IPS-20b (cell line): ENCODE results near the gene SLC37A1.

ENCODE experiments used
- H3K27ac ChIP-seq: one replicate; pipeline ENCODE4 v1.5.1; 2013; ENCODE audit warnings: low read length
- H3K27me3 ChIP-seq: 2 replicates; pipeline ENCODE4 v1.6.1; 2013; ENCODE audit warnings: mild to moderate bottlenecking, low read length, inconsistent platforms; ENCODE audit not compliant: insufficient read depth
- H3K36me3 ChIP-seq: 2 replicates; pipeline ENCODE4 v1.6.1; 2013; ENCODE audit warnings: low read depth, mild to moderate bottlenecking, inconsistent platforms, low read length, moderate library complexity; ENCODE audit not compliant: insufficient read depth
- H3K4me1 ChIP-seq: 2 replicates; pipeline ENCODE4 v1.6.1; 2013; ENCODE audit warnings: mild to moderate bottlenecking, control low read depth, inconsistent platforms, low read length, moderate library complexity; ENCODE audit not compliant: insufficient read depth
- H3K4me3 ChIP-seq: 2 replicates; pipeline ENCODE4 v1.5.1; 2013; ENCODE audit warnings: mild to moderate bottlenecking, low read length, inconsistent platforms
- H3K9ac ChIP-seq: 2 replicates; pipeline ENCODE4 v1.6.1; 2013; ENCODE audit warnings: low read depth, mild to moderate bottlenecking, inconsistent platforms, low read length, moderate library complexity
- H3K9me3 ChIP-seq: 2 replicates; pipeline ENCODE4 v1.6.1; 2013; ENCODE audit warnings: mild to moderate bottlenecking, low read depth, low read length, inconsistent platforms; ENCODE audit not compliant: insufficient read depth

Gene SLC37A1

DNA sequence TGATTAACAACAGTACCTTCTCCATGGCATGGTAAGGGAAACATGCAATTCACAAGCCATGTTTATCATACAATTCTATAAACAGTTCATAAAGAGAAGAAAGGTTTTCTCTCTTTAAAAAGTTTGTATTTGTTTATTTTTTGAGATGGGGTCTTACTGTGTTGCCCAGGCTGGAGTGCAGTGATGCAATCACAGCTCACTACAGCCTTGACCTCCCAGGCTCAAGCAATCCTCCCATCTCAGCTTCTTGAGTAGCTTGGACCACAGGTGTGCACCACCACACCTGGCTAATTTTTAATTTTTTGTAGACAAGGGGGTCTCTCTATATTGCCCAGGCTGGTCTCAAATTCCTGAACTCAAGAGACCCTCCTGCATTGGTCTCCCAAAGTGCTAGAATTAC, 28.0 kb downstream of the SLC37A1 start:
- H3K36me3 ChIP-seq: peaks cover 31% of the 10 kb centered on the region; the same call in 1 of the 2 replicates
- H3K27me3 ChIP-seq: no peaks in the 10 kb centered on the region
- H3K4me3 ChIP-seq: no peak overlapping the region
- H3K27ac ChIP-seq: no peak overlapping the region
- H3K9me3 ChIP-seq: no peaks in the 10 kb centered on the region
- H3K9ac ChIP-seq: no peak overlapping the region
- H3K4me1 ChIP-seq: no peaks in the 10 kb centered on the region

DNA sequence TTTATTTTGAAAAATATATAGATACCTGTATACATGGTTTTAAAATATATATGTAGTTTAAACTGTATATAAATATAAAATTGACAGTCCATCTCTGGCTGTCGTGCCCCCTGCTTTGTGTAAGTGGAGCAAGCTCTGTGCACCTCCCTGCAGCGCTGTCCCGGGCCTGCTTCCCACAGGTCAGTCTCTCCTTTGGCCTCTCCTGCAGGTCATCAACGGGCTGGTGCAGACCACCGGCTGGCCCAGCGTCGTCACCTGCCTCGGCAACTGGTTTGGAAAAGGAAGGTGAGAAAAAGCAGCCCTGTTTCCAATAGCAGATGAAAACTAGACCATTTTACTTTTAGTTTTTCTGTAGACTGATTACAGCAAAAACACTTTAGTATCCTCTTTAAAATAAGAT, 28.5 kb downstream of the SLC37A1 start:
- Histone ChIP-seq H3K27me3 (no peaks in the 10 kb centered on the region), H3K9me3 (no peaks in the 10 kb centered on the region), H3K27ac (no peak overlapping the region), H3K9ac (no peak overlapping the region), H3K36me3 (peaks cover 35% of the 10 kb centered on the region), H3K4me3 (no peak overlapping the region), H3K4me1 (no peaks in the 10 kb centered on the region)

DNA sequence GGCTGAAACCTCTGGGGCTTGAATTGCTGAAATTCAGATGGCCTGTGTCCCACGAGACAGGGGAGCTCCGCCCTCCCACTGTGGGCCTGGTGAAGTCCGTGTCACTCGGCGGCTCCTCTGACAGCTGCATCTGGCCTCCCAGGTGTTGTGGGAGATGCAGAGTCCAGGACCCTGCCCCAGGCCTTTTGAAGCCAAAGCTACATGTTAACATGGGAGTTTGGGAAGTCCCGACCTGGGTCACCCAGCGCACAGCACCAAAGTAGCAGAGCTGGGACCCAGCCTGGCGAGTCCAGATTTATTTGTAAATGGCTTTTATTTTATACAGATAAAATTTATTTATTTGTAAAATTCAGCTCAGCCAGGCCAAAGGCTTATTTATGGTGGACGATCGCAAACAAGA, 28.9 kb downstream of the SLC37A1 start:
- no peaks in the 10 kb centered on the region for H3K9me3 ChIP-seq
- no peaks in the 10 kb centered on the region for H3K4me1 ChIP-seq
- H3K36me3 ChIP-seq: peaks cover 36% of the 10 kb centered on the region
- H3K27me3 ChIP-seq: no peaks in the 10 kb centered on the region
- H3K4me3 ChIP-seq: no peak overlapping the region
- H3K27ac ChIP-seq: no peak overlapping the region
- H3K9ac ChIP-seq: no peak overlapping the region

DNA sequence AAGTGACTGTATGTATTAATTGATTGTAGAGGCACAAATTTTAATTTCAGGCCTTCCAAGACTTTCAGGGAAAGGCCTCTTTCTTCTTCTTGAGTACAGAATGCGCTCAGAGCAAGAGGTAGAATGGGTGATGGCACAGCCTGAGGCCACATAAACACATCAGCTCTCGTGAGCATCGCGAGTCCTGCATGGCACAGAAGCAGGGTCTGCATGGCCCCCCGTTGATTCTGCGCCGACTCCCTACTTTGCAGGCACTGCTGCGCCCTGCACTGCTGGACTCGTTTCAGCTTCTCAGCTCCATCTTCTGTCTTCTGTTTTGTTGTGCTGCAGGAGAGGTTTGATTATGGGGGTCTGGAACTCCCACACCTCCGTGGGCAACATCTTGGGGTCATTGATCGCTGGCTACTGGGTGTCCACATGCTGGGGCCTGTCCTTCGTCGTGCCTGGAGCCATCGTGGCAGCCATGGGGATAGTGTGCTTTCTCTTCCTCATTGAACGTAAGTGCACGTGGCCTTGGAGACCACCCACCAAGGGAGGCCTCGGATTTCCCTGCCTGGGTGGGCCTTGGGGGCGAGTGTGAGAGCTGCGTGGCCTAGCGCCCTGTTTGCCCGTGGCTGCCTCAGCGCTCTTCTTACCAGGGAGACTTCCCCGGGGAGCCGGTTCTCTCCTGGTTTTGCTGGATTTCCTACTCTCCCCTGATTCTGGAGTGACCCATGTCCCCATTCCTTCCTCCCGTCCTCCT, 29.6 kb downstream of the SLC37A1 start:
- peaks cover 37% of the 10 kb centered on the region for H3K36me3 ChIP-seq

DNA sequence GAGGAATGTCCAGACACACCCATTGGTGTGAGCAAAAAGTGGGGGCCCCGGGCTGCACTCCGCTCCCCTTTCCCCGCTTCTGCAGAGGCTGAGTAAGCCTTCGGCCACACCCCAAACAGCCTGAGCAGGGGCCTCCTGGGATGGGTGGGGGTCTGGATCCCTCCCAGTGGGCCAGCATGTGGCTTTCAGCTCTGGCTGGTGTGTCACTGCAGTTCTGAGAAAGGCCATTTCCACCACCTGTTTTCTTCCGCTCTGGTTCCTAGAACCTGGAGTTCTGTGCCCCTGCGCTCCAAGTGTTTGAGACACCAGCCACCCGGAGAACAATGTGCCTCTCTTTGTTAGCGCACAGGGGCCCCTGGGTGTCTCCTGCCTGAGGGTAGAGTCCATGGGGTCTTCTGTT, 30.9 kb downstream of the SLC37A1 start:
- no peak overlapping the region for H3K27ac ChIP-seq
- H3K4me3 ChIP-seq: no peak overlapping the region
- H3K9me3 ChIP-seq: no peaks in the 10 kb centered on the region
- peaks cover 44% of the 10 kb centered on the region for H3K36me3 ChIP-seq
- H3K4me1 ChIP-seq: no peaks in the 10 kb centered on the region
- no peak overlapping the region for H3K9ac ChIP-seq
- H3K27me3 ChIP-seq: no peaks in the 10 kb centered on the region

More for the DNA sequence above, 29.6 kb downstream of the SLC37A1 start:
- no peaks in the 10 kb centered on the region for H3K9me3 ChIP-seq
- no peak overlapping the region for H3K27ac ChIP-seq
- H3K4me3 ChIP-seq: no peak overlapping the region
- no peak overlapping the region for H3K9ac ChIP-seq
- H3K4me1 ChIP-seq: no peaks in the 10 kb centered on the region
- H3K27me3 ChIP-seq: no peaks in the 10 kb centered on the region

DNA sequence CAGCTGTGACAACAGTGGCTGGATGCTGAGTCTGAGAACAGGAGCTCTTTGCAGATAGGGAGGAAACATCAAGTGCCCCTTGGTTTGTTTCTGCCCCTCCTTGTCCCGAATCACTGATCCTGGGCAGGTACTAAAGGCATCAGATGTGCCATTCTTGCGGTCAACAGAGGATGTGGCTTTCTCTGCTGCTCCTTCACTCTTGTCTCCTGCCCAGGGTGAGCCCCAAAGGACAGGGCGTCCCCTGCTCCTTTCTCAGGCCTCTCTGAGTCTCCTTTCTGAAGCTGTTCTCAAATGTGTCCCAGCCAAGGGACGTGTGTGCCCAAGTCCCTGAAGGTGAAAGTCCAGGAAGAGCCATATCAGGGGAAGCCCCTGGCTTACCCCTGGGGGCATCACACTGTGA, 31.7 kb downstream of the SLC37A1 start:
- H3K4me3 ChIP-seq: no peak overlapping the region
- no peaks in the 10 kb centered on the region for H3K27me3 ChIP-seq
- H3K27ac ChIP-seq: no peak overlapping the region
- peaks cover 44% of the 10 kb centered on the region for H3K36me3 ChIP-seq
- no peaks in the 10 kb centered on the region; the same call in 1 of the 2 replicates for H3K4me1 ChIP-seq
- H3K9ac ChIP-seq: no peak overlapping the region
- H3K9me3 ChIP-seq: no peaks in the 10 kb centered on the region

DNA sequence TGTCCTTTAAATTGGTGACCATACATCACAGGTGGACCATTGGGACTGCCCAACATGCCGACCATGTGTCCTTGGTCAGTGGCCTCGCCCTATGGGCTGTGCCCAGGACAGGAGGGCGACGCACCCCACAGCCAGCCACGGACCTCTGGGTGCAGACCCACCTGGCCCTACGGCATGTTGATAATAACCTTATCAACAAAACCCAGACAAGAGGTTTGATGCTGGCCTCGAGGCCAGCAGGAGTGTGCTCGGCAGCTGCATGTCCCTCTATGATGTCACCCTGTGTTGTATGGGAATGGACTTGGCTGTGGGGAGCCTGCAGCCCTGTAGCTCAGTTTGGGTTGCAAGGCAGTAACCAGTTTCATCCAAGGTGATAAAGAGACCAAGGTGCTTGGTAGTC, 32.1 kb downstream of the SLC37A1 start:
- Histone ChIP-seq H3K9ac (no peak overlapping the region), H3K9me3 (no peaks in the 10 kb centered on the region), H3K4me1 (no peaks in the 10 kb centered on the region; the same call in 1 of the 2 replicates), H3K27me3 (no peaks in the 10 kb centered on the region), H3K36me3 (peaks cover 44% of the 10 kb centered on the region), H3K4me3 (no peak overlapping the region), H3K27ac (no peak overlapping the region)

DNA sequence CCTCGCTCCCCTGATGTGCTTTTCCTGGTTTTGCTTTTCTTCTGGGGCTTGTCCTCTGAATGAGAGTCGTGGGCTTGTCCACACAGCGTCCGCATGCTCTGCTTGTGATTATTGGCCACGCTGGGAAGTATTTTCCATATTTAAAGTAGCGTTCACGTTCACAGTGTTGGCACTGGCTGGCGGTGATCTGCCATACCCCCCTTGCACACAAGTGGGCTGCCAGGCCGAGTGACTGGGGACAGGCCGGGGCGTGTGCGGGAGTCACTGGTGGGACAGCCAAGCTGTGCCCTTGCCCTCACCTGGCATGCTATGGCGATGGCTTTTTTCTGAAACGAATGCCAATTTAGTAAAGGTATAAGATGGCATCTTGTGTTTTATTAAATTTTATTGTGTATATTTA, 32.8 kb downstream of the SLC37A1 start:
- no peaks in the 10 kb centered on the region for H3K27me3 ChIP-seq
- H3K4me3 ChIP-seq: no peak overlapping the region
- no peaks in the 10 kb centered on the region for H3K9me3 ChIP-seq
- no peak overlapping the region for H3K9ac ChIP-seq
- no peak overlapping the region for H3K27ac ChIP-seq
- peaks cover 44% of the 10 kb centered on the region for H3K36me3 ChIP-seq
- no peaks in the 10 kb centered on the region; the same call in 1 of the 2 replicates for H3K4me1 ChIP-seq

DNA sequence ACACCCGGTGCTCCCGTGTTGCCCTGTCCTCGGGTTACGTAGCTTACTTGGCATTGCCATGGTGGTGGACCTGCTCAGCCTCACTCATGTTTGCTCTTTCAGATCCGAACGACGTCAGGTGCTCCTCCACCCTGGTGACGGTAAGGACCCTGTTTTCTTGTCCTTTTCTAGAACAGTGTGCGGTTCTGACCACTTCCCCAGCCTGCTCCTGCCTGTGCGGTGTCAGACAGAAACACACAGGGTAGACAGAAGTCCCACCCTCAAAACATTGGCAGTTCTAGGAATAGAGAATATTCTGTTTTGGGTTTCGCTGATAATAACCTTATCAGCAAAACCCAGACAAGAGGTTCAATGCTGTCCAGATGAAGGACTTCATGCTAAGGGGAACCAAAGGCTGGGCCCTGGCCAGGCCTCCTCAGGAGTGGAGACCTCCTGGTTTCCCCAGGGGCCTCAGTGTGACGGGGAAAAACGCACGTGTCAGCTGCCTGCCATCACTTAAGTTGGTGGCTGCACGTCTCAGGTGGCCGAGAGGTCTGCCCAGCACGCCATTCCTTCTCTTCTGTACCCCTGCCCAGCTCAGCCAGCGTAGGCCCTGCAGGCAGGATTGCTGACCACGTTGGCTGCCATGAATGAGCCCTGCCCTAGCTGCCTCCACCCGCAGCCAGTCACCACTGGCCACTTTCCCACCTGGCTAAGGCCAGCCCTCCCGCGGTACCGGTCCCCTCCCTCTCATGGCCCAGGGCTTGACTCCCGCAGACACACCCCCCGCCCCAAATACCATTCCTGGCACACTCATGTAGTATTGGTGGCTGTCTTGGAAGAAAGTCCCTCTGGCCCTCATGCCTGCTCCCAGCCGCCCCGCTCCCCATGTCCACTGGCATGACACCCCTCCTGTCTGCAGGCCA, 33.6 kb downstream of the SLC37A1 start:
- no peaks in the 10 kb centered on the region for H3K9me3 ChIP-seq
- peaks cover 44% of the 10 kb centered on the region for H3K36me3 ChIP-seq
- H3K27me3 ChIP-seq: no peaks in the 10 kb centered on the region
- H3K27ac ChIP-seq: no peak overlapping the region
- no peaks in the 10 kb centered on the region; the same call in 1 of the 2 replicates for H3K4me1 ChIP-seq
- H3K9ac ChIP-seq: no peak overlapping the region
- H3K4me3 ChIP-seq: no peak overlapping the region

DNA sequence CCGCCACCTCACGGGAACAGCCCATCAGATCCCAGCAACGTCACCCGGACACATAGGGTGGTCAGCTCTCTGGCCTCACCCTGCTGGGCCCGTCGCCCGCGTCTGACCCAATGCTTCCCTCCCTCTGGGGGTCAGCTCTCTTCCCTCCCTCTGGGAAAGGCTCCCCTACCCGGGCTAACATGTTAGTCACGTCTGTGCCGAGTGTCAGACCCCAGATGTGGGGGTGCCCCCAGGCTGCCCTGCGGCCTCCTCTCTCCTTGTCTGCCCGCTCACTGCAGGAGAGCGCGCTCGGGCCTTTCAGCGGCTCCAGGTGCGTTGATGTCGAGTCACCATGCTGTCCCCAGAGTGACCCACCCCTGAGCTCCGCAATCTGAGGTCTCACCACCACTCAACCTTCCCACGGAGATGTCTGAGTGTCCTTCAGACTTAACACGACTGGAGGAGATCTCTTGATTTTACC, 34.3 kb downstream of the SLC37A1 start:
- Histone ChIP-seq H3K27ac (no peak overlapping the region), H3K9me3 (no peaks in the 10 kb centered on the region), H3K4me1 (no peaks in the 10 kb centered on the region; the same call in 1 of the 2 replicates), H3K4me3 (no peak overlapping the region), H3K36me3 (peaks cover 43% of the 10 kb centered on the region), H3K27me3 (no peaks in the 10 kb centered on the region), H3K9ac (no peak overlapping the region)

DNA sequence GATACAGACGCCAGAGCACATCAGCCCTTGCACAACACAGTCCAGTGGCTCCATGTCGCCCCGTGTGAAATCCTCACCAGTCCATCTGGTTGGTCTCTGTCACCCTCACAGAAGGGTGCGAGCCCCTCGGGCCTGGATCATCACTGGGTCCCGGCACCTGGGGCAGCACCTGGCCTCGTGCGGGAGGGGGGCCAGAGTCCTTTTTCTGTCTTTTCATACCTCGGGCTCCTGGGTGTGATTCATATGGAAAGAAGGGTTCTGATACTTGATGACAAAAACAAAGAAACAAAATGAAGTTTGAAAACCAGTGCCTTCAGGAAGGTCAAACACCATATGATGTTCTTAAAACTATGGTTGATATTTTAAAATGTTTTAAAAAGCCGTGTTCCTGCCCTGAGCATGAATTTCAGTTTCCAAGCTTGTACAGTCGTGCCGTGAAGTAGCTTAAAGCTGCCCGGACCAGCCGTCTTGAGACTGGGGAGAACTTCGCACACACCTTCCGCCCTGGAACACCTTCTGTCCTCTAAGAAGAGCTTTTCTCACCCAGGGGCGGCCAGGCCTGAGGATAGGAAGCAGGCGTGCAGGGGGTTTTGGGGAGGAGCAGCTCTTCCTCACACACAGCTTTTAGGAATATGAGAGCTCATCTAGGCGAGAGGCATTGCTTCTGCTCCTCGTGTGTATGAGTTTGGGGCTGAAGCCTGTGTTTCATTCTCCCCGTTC, 35.2 kb downstream of the SLC37A1 start:
- H3K9ac ChIP-seq: no peak overlapping the region
- no peak overlapping the region for H3K4me3 ChIP-seq
- no peaks in the 10 kb centered on the region for H3K9me3 ChIP-seq
- H3K27ac ChIP-seq: no peak overlapping the region
- peaks cover 34% of the 10 kb centered on the region for H3K36me3 ChIP-seq
- H3K27me3 ChIP-seq: no peaks in the 10 kb centered on the region
- H3K4me1 ChIP-seq: peaks cover 3% of the 10 kb centered on the region; the same call in 1 of the 2 replicates
